ENCODE data around the gene TBL1X. TPM values are rescaled to one million over a fixed set of nuclear protein-coding genes. Genes with fewer than 3 reads are reported as not detected.

Gene TBL1X
- total and polyA plus RNA-seq, 2 of the 4 experiments (the other 2 are of a cell fraction): 16.2 to 20.8 TPM

DNA sequence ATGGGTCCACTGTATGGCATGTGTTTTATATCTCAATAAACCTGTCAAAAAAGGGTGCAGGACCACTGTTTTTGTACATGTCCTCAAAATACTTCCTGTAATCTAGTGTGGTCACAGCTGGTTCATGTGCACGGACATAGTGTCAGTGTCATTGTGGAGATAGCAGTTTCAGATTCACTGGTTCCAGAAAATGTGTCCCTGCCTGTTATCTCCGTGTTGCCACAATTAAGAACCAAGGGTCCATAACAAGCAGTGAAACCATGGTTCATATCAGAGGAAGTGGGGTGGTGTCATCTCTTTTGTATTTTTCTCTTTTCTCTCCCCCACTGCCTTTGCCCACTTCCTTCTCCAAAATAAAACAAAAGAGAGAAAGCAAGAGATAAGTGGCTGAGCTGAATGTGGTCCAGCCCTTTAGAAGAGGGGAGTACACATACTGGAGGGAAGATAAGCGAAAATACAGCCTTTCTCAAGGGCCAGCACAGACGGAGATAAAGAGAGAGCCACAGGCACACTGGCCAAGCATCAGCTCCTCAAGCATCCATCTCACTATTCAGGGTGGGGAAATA lies 51.2 kb downstream of the TBL1X start:
- intact Hi-C loops (cut with micrococcal nuclease): no loop called here
- TF ChIP-seq RFX5 (IDR thresholded peaks at IDR 0.05; ENCODE audit: low read depth, low read length) (no peak), RCOR1 (IDR thresholded peaks at IDR 0.05; ENCODE audit: insufficient replicate concordance, low read length) (no peak), BHLHE40 (IDR thresholded peaks at IDR 0.05; ENCODE audit: low read depth, low read length) (no peak), RAD21 (IDR thresholded peaks at IDR 0.05; ENCODE audit: low read length) (no peak), POLR2A (IDR thresholded peaks at IDR 0.05; ENCODE audit: low read depth, low read length) (no peak), FOS (IDR thresholded peaks at IDR 0.05; ENCODE audit: low read depth, low read length) (no peak), CHD1 (IDR thresholded peaks at IDR 0.05; ENCODE audit: low read depth, low read length) (no peak), CEBPB (IDR thresholded peaks at IDR 0.05; ENCODE audit: low read depth, low read length) (no peak), MAZ (IDR thresholded peaks at IDR 0.05; ENCODE audit: borderline replicate concordance, low read depth, low read length) (no peak), MXI1 (IDR thresholded peaks at IDR 0.05; ENCODE audit: borderline replicate concordance, low read depth, low read length) (no peak), NFE2L2 (IDR thresholded peaks at IDR 0.05; ENCODE audit: low read depth, low read length) (no peak), CTCF (conservative IDR thresholded peaks at IDR 0.05; ENCODE audit: low read depth, low read length) (no peak), SMC3 (IDR thresholded peaks at IDR 0.05; ENCODE audit: low read depth, low read length) (no peak), MAFK (IDR thresholded peaks at IDR 0.05; ENCODE audit: low read depth, low read length) (no peak)
- TF ChIP-seq, protein P1, sequence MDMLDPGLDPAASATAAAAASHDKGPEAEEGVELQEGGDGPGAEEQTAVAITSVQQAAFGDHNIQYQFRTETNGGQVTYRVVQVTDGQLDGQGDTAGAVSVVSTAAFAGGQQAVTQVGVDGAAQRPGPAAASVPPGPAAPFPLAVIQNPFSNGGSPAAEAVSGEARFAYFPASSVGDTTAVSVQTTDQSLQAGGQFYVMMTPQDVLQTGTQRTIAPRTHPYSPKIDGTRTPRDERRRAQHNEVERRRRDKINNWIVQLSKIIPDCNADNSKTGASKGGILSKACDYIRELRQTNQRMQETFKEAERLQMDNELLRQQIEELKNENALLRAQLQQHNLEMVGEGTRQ (IDR thresholded peaks at IDR 0.05; ENCODE audit: low read depth, low read length): no peak
- TF ChIP-seq, protein P2, sequence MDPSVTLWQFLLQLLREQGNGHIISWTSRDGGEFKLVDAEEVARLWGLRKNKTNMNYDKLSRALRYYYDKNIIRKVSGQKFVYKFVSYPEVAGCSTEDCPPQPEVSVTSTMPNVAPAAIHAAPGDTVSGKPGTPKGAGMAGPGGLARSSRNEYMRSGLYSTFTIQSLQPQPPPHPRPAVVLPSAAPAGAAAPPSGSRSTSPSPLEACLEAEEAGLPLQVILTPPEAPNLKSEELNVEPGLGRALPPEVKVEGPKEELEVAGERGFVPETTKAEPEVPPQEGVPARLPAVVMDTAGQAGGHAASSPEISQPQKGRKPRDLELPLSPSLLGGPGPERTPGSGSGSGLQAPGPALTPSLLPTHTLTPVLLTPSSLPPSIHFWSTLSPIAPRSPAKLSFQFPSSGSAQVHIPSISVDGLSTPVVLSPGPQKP (IDR thresholded peaks at IDR 0.05; ENCODE audit: borderline replicate concordance, low read depth, low read length): no peak
- Histone ChIP-seq H4K20me1 (ENCODE audit: insufficient read depth, low read length) (peaks cover 49% of the 10 kb centered on the region), H3K18ac (ENCODE audit: low read depth, low read length) (no peak overlapping the region), H4K5ac (ENCODE audit: low read depth, low read length) (no peak overlapping the region), H3K9me1 (ENCODE audit: insufficient read depth, low read length) (peaks cover 4% of the 10 kb centered on the region; the same call in 1 of the 2 replicates), H3K23ac (ENCODE audit: low read depth, low read length) (no peak overlapping the region), H3K4ac (ENCODE audit: low read depth, low read length) (no peak overlapping the region), H3K4me1 (ENCODE audit: control insufficient read depth, insufficient read depth, low read length) (no peaks in the 10 kb centered on the region), H4K91ac (ENCODE audit: insufficient read depth, low read depth, low read length) (no peak overlapping the region), H3K36me3 (ENCODE audit: control insufficient read depth, insufficient read depth, low read length) (0 out of 2 replicates have a peak, but pooled peaks cover 2% of the 10 kb centered on the region), H2BK15ac (ENCODE audit: low read depth, low read length) (no peak overlapping the region), H4K8ac (ENCODE audit: low read depth in 2 of 2, low read length in 2 of 2) (no peak overlapping the region), H3K27me3 (ENCODE audit: control insufficient read depth, insufficient read depth, low read length) (no peaks in the 10 kb centered on the region), H2AFZ (replicated peaks; ENCODE audit: low read length, poor library complexity) (no peak overlapping the region), H3K56ac (ENCODE audit: extremely low read depth, insufficient read depth, low read length) (no peak overlapping the region), H2AK9ac (replicated peaks; ENCODE audit: low read depth, low read length, poor library complexity) (no peak overlapping the region), H3K9ac (ENCODE audit: low read depth, low read length) (no peak overlapping the region), H2BK5ac (ENCODE audit: low read depth, low read length, poor library complexity, severe bottlenecking) (no peak overlapping the region), H2BK120ac (ENCODE audit: low read depth, low read length) (no peak overlapping the region), H3K4me3 (ENCODE audit: insufficient read depth, low read depth, low read length) (no peak overlapping the region), H3K27ac (ENCODE audit: insufficient read depth, low read length) (no peak overlapping the region), H3K9me3 (ENCODE audit: control insufficient read depth, insufficient read depth, low read length) (no peaks in the 10 kb centered on the region), H3K79me1 (ENCODE audit: low read depth in 1 of 2, low read length in 2 of 2) (peaks cover 35 to 74% of the 10 kb centered on the region in 2 experiments), H3K14ac (replicated peaks; ENCODE audit: low read depth, low read length) (no peak overlapping the region), H3K4me2 (ENCODE audit: low read depth, low read length) (no peak overlapping the region), H2BK20ac (ENCODE audit: low read depth, low read length) (no peak overlapping the region), H2AK5ac (ENCODE audit: low read depth, low read length) (no peak overlapping the region)
- POLR2A ChIA-PET (ENCODE audit: unreplicated experiment): no interaction called here
- no TSS peak for BruUV-seq (replicated peaks)
- in situ Hi-C loops (cut with MboI; ENCODE audit: low sequenced_read_pairs): no loop called here
- CTCF ChIA-PET: no interaction called here
- DNase-seq (no peak), ATAC-seq (ENCODE audit: low read depth) (no peak)
- dilution Hi-C loops (cut with HindIII; ENCODE audit: low sequenced_read_pairs, unreplicated experiment): no loop called here
- 33% methylated on average over 1 of the region's 4 CpGs; no CpG with 5 or more reads in 1 of the 2 experiments for WGBS, 2 experiments (ENCODE audit: extremely low coverage in 2 of 2, insufficient read length in 1 of 2)

Measured in IMR-90 (cell line).